MM.1S (cell line): ENCODE data around the gene LDLRAD3.
A peak's percentile ranks its signal among the peaks of the same experiment; 100 is the strongest.

Experiments
- DNase-seq: peaks from one replicate; pipeline ENCODE4 v3.0.0-alpha.2; 2015
- H2AFZ ChIP-seq: fragments of 300-600 bp; sonication (generic); 2 replicates; pipeline ENCODE4 v1.6.0; 2016; ENCODE audit warnings: antibody characterized with exemption, low read length
- H3F3A ChIP-seq: fragments of 300-600 bp; sonication (generic); 2 replicates; pipeline ENCODE4 v1.6.1; 2016; ENCODE audit warnings: mild to moderate bottlenecking, antibody characterized with exemption, low read length, moderate library complexity, mixed read lengths; ENCODE audit not compliant: insufficient read depth
- H3K27ac ChIP-seq: fragments of 300-600 bp; sonication (generic); 2 replicates; pipeline ENCODE4 v1.5.1; 2016; ENCODE audit warnings: mild to moderate bottlenecking, low read length
- H3K27me3 ChIP-seq: fragments of 300-600 bp; sonication (generic); replicated peaks from 2 replicates; pipeline ENCODE4 v1.6.0; 2016; ENCODE audit warnings: low read length; ENCODE audit not compliant: insufficient read depth
- H3K36me3 ChIP-seq: fragments of 300-600 bp; sonication (generic); replicated peaks from 2 replicates; pipeline ENCODE4 v1.6.1; 2016; ENCODE audit warnings: mild to moderate bottlenecking, low read length, mixed read lengths; ENCODE audit not compliant: insufficient read depth
- H3K4me1 ChIP-seq: fragments of 300-600 bp; sonication (generic); 2 replicates; pipeline ENCODE4 v1.6.1; 2016; ENCODE audit warnings: low read length, mixed read lengths
- H3K4me2 ChIP-seq: fragments of 300-600 bp; sonication (generic); 2 replicates; pipeline ENCODE4 v1.6.0; 2016; ENCODE audit warnings: low read depth, low read length
- H3K4me3 ChIP-seq: fragments of 300-600 bp; sonication (generic); 2 replicates; pipeline ENCODE4 v1.5.1; 2016; ENCODE audit warnings: low read length, mixed read lengths
- H3K79me2 ChIP-seq: fragments of 300-600 bp; sonication (generic); 2 replicates; pipeline ENCODE4 v1.6.1; 2016; ENCODE audit warnings: mixed run types, low read length, mixed read lengths
- H3K9ac ChIP-seq: fragments of 300-600 bp; sonication (generic); 2 replicates; pipeline ENCODE4 v1.6.1; 2016; ENCODE audit warnings: low read length, mixed read lengths
- H3K9me2 ChIP-seq: fragments of 300-600 bp; sonication (generic); replicated peaks from 2 replicates; pipeline ENCODE4 v1.6.1; 2016; ENCODE audit warnings: mild to moderate bottlenecking, low read length, mixed read lengths; ENCODE audit not compliant: insufficient read depth
- H3K9me3 ChIP-seq: fragments of 300-600 bp; sonication (generic); replicated peaks from 2 replicates; pipeline ENCODE4 v1.6.1; 2016; ENCODE audit warnings: mild to moderate bottlenecking, low read length, mixed read lengths; ENCODE audit not compliant: insufficient read depth
- H4K20me1 ChIP-seq: fragments of 300-600 bp; sonication (generic); 2 replicates; pipeline ENCODE4 v1.6.1; 2016; ENCODE audit warnings: mild to moderate bottlenecking, low read length, moderate library complexity, mixed read lengths; ENCODE audit not compliant: insufficient read depth
- EZH2 ChIP-seq: fragments of 300-600 bp; sonication (generic); optimal IDR thresholded peaks from 2 replicates; pipeline ENCODE3; 2017; ENCODE audit warnings: low read depth, mild to moderate bottlenecking, antibody characterized with exemption, low read length, mixed read lengths
- EZH2phosphoT487 ChIP-seq: fragments of 300-600 bp; sonication (generic); IDR thresholded peaks from 2 replicates; pipeline ENCODE4 v1.6.1; 2018; ENCODE audit warnings: antibody characterized with exemption, low read length
- TF ChIP-seq, protein P1 (sequence below): fragments of 300-600 bp; sonication (generic); IDR thresholded peaks from 2 replicates; pipeline ENCODE4 v1.5.1; 2016; ENCODE audit warnings: antibody characterized with exemption, low read length, mixed read lengths

Gene LDLRAD3

DNA sequence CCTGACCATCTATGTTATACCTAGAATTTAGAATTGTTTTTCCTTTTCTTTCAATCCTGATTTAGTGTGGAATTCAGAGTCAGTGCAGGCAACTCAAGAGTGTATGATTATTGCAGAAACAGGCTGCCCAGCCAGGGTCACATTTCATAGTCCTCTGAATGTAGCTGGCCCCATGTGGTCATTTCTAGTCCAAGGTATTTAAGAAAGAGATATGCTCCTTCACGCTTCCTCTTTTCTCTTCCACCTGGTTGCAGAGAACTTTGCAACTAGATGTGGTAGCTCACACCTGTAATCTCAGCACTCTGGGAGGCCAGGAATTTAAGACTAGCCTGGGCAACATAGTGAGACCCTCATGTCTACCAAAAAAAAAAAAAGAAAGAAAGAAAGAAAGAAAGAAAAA is 27.6 kb upstream of the LDLRAD3 start:
- no peak for DNase-seq
- Histone ChIP-seq H3K27me3 (peaks cover 89% of the 10 kb centered on the region), H3F3A (peaks cover 9% of the 10 kb centered on the region; the same call in 1 of the 2 replicates), H3K36me3 (no peaks in the 10 kb centered on the region), H3K9me3 (no peaks in the 10 kb centered on the region), H3K9ac (no peak overlapping the region), H2AFZ (no peak overlapping the region), H4K20me1 (no peaks in the 10 kb centered on the region), H3K79me2 (no peaks in the 10 kb centered on the region), H3K27ac (no peak overlapping the region), H3K4me2 (no peak overlapping the region), H3K4me3 (no peak overlapping the region), H3K4me1 (peaks cover 6% of the 10 kb centered on the region; the same call in 1 of the 2 replicates), H3K9me2 (no peaks in the 10 kb centered on the region)
- TF ChIP-seq, protein P1, sequence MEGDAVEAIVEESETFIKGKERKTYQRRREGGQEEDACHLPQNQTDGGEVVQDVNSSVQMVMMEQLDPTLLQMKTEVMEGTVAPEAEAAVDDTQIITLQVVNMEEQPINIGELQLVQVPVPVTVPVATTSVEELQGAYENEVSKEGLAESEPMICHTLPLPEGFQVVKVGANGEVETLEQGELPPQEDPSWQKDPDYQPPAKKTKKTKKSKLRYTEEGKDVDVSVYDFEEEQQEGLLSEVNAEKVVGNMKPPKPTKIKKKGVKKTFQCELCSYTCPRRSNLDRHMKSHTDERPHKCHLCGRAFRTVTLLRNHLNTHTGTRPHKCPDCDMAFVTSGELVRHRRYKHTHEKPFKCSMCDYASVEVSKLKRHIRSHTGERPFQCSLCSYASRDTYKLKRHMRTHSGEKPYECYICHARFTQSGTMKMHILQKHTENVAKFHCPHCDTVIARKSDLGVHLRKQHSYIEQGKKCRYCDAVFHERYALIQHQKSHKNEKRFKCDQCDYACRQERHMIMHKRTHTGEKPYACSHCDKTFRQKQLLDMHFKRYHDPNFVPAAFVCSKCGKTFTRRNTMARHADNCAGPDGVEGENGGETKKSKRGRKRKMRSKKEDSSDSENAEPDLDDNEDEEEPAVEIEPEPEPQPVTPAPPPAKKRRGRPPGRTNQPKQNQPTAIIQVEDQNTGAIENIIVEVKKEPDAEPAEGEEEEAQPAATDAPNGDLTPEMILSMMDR, result no peak
- TF ChIP-seq EZH2phosphoT487, result no peak
- no peak for TF ChIP-seq EZH2

DNA sequence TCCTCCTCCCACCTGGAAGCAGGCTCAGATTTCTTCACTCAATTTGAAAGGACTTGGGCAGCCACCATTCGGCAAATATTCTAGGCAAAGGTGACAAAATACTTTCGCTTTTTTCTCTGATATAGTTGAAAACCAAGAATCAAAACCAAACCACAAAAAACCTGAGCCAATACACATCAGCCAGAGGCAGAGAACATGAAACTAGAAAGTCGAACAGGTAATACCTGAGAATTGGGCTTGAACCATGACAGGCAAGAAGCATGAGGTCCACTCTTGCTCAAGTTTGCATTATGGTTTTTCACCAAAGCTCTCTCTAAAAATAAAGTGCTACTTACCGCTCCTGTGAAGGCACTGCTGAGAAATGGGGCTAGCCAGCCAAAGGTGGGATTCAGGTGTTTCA is 26.2 kb upstream of the LDLRAD3 start:
- peak; percentile 85 for DNase-seq
- Histone ChIP-seq H3K27ac (no peak overlapping the region), H4K20me1 (no peaks in the 10 kb centered on the region), H2AFZ (no peak overlapping the region), H3K9ac (no peak overlapping the region), H3K9me2 (no peaks in the 10 kb centered on the region), H3K36me3 (no peaks in the 10 kb centered on the region), H3K4me3 (no peak overlapping the region), H3K9me3 (no peaks in the 10 kb centered on the region), H3K27me3 (peaks cover 89% of the 10 kb centered on the region), H3K79me2 (no peaks in the 10 kb centered on the region), H3K4me2 (no peak overlapping the region), H3F3A (peaks cover 9% of the 10 kb centered on the region; the same call in 1 of the 2 replicates), H3K4me1 (peaks cover 6% of the 10 kb centered on the region; the same call in 1 of the 2 replicates)
- TF ChIP-seq, protein P1, result no peak
- TF ChIP-seq EZH2phosphoT487, result no peak
- TF ChIP-seq EZH2, result no peak

DNA sequence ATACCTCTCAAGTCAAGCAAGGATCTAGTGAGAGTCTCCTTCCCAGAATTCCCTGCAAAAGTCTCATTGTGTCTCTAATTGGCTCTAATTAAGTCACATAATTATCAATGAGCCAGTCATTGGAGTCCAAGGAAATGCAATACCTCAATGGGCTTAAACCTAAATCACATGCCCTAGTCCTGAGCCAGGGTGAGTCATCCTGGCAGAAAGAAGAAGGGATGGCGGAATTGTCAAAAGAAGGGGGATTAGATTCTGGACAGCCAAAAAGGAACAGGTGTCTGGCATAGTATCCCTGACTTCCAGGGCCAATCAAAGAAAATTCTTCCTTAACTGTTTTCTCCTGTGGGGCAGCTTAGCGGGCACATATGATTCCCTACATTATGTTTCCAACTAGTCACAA is 25.1 kb upstream of the LDLRAD3 start:
- H3F3A ChIP-seq, result peaks cover 9% of the 10 kb centered on the region; the same call in 1 of the 2 replicates
- no peak overlapping the region for H3K27ac ChIP-seq
- H3K9me3 ChIP-seq, result no peaks in the 10 kb centered on the region
- TF ChIP-seq, protein P1, result no peak
- TF ChIP-seq EZH2 (no peak), EZH2phosphoT487 (no peak)
- no peaks in the 10 kb centered on the region for H4K20me1 ChIP-seq
- no peak overlapping the region for H2AFZ ChIP-seq
- no peaks in the 10 kb centered on the region for H3K79me2 ChIP-seq
- DNase-seq, result no peak
- H3K4me2 ChIP-seq, result no peak overlapping the region
- H3K27me3 ChIP-seq, result peaks cover 90% of the 10 kb centered on the region
- no peaks in the 10 kb centered on the region for H3K9me2 ChIP-seq
- H3K36me3 ChIP-seq, result no peaks in the 10 kb centered on the region
- no peak overlapping the region for H3K4me3 ChIP-seq
- H3K4me1 ChIP-seq, result peaks cover 6% of the 10 kb centered on the region; the same call in 1 of the 2 replicates
- H3K9ac ChIP-seq, result no peak overlapping the region
